ENCODE data around the gene MAST1.
A peak's percentile ranks its signal among the peaks of the same experiment; 100 is the strongest.
"Not testable (repeated sequence)": the region's sequence is repeated elsewhere in the genome, so short reads cannot be mapped to it uniquely, and the experiment has no call there.

The MAST1 gene

GRCh38 chr19:12801466-12802266 lies 36.6 kb upstream of the MAST1 start, which contains the start of the genes PRDX2 and THSD8:
Gene PRDX2, minus strand, starts transcription at chr19:12801800. Its CDS starts 539 bp downstream, at chr19:12801261.
Gene THSD8, plus strand, starts transcription at chr19:12802069. Its CDS starts 3 bp downstream, at chr19:12802072.
- DNase-seq: peak; percentile 83

- no peak for DNase-seq
Measured at GRCh38 chr19:12802267-12803106, 35.8 kb upstream of the MAST1 start.

- DNase-seq: no peak
Measured at GRCh38 chr19:12804051-12804450, 34.3 kb upstream of the MAST1 start.

- peak; percentile 88 for DNase-seq
Measured at GRCh38 chr19:12806242-12807081, 31.9 kb upstream of the MAST1 start, which contains the start of gene RNASEH2A. Gene RNASEH2A, plus strand, starts transcription at chr19:12806584. Its CDS starts 90 bp downstream, at chr19:12806674.

- DNase-seq: no peak
Measured at GRCh38 chr19:12815088-12815487, 23.2 kb upstream of the MAST1 start.

GRCh38 chr19:12817188-12817587 lies 21.1 kb upstream of the MAST1 start:
- DNase-seq: not testable (repeated sequence)

GRCh38 chr19:12817810-12818209 lies 20.5 kb upstream of the MAST1 start:
- not testable (repeated sequence) for DNase-seq

- no peak for DNase-seq
Measured at GRCh38 chr19:12821761-12822160, 16.6 kb upstream of the MAST1 start.

- no peak for DNase-seq
Measured at GRCh38 chr19:12825254-12826131, 12.8 kb upstream of the MAST1 start.

- peak; percentile 48 for DNase-seq
Measured at GRCh38 chr19:12828494-12828893, 9.8 kb upstream of the MAST1 start.

GRCh38 chr19:12833418-12833737 lies 4.9 kb upstream of the MAST1 start:
- DNase-seq: no peak

GRCh38 chr19:12833738-12834565 lies 4.4 kb upstream of the MAST1 start:
- peak; percentile 24 for DNase-seq

- no peak for DNase-seq
Measured at GRCh38 chr19:12834566-12834943, 3.8 kb upstream of the MAST1 start, which contains the start of gene RTBDN. Gene RTBDN, minus strand, starts transcription at chr19:12834579. Its CDS starts 4,600 bp downstream, at chr19:12829979.

- DNase-seq: peak; percentile 34
Measured at GRCh38 chr19:12834976-12835757, 3.1 kb upstream of the MAST1 start.

- no peak for DNase-seq
Measured at GRCh38 chr19:12836529-12836863, 1.8 kb upstream of the MAST1 start.

GRCh38 chr19:12837225-12837624 lies 1.1 kb upstream of the MAST1 start:
- DNase-seq: no peak

GRCh38 chr19:12838886-12839756 lies 806 bp downstream of the MAST1 start:
- DNase-seq: peak; percentile 27

GRCh38 chr19:12840091-12841079 lies 2.1 kb downstream of the MAST1 start:
- DNase-seq: peak; percentile 78

All from stimulated activated CD4-positive, alpha-beta T cell treated with anti-CD3 and anti-CD28 coated beads, Interleukin-1b, Interleukin-23, amount 100 ng/mL, for 48 hours (primary cell).